K562 (cell line): ENCODE results near the gene IFITM2. TPM values are rescaled to one million over a fixed set of nuclear protein-coding genes. Genes with fewer than 3 reads are reported as not detected.

Experiments
- CHCHD3 ChIP-seq: fragments of 250-450 bp; sonication (Bioruptor Pico); IDR thresholded peaks from 2 replicates; pipeline ENCODE4 v2.1.2; 2022; ENCODE audit warnings: mild to moderate bottlenecking
- EHMT2 ChIP-seq: fragments of 450-650 bp; IDR thresholded peaks from 2 replicates; pipeline ENCODE4 v1.6.1; 2018; ENCODE audit warnings: antibody characterized with exemption
- EP400 ChIP-seq: fragments of 450-650 bp; IDR thresholded peaks from 2 replicates; pipeline ENCODE4 v1.6.1; 2017; ENCODE audit warnings: antibody characterized with exemption, mild to moderate bottlenecking, moderate library complexity
- FOXP1 ChIP-seq: sonication (generic); formaldehyde crosslinking; IDR thresholded peaks from 2 replicates; pipeline ENCODE4 v1.8.0; 2022; ENCODE audit warnings: mild to moderate bottlenecking, missing genetic modification reagents
- LARP7 ChIP-seq: fragments of 450-650 bp; IDR thresholded peaks from 2 replicates; pipeline ENCODE4 v1.6.1; 2016
- NFRKB ChIP-seq: fragments of 450-650 bp; IDR thresholded peaks from 2 replicates; pipeline ENCODE4 v1.6.1; 2016; ENCODE audit warnings: low read depth
- PCBP1 ChIP-seq: fragments of 200-400 bp; formaldehyde crosslinking; IDR thresholded peaks from 2 replicates; pipeline ENCODE4 v1.6.1; 2018; ENCODE audit warnings: mild to moderate bottlenecking, low read depth, low read length; ENCODE audit not compliant: poor library complexity, severe bottlenecking
- PTTG1 ChIP-seq: fragments of 450-650 bp; IDR thresholded peaks from 2 replicates; pipeline ENCODE4 v1.6.1; 2016; ENCODE audit warnings: low read depth, mild to moderate bottlenecking, missing genetic modification characterization, missing compliant biosample characterization
- RBM17 ChIP-seq: fragments of 200-400 bp; formaldehyde crosslinking; IDR thresholded peaks from 2 replicates; pipeline ENCODE4 v1.6.1; 2017; ENCODE audit warnings: low read depth, mild to moderate bottlenecking, low read length, borderline replicate concordance
- RBM25 ChIP-seq: fragments of 200-400 bp; formaldehyde crosslinking; IDR thresholded peaks from 2 replicates; pipeline ENCODE4 v1.6.1; 2018; ENCODE audit warnings: low read length, low read depth, moderate library complexity; ENCODE audit not compliant: severe bottlenecking
- SMARCA5 ChIP-seq: fragments of 450-650 bp; IDR thresholded peaks from 2 replicates; pipeline ENCODE4 v1.6.1; 2016
- SMARCE1 ChIP-seq: fragments of 450-650 bp; IDR thresholded peaks from 2 replicates; pipeline ENCODE4 v1.7.1; 2016; ENCODE audit warnings: mild to moderate bottlenecking
- SOX6 ChIP-seq: fragments of 450-650 bp; IDR thresholded peaks from 2 replicates; pipeline ENCODE4 v1.6.1; 2014; ENCODE audit warnings: mild to moderate bottlenecking
- SRSF1 ChIP-seq: fragments of 200-400 bp; formaldehyde crosslinking; IDR thresholded peaks from 2 replicates; pipeline ENCODE4 v1.6.1; 2017; ENCODE audit warnings: mild to moderate bottlenecking, low read depth, low read length, moderate library complexity
- TAL1 ChIP-seq: fragments of 450-650 bp; IDR thresholded peaks from 2 replicates; pipeline ENCODE4 v1.6.1; 2016; ENCODE audit warnings: mild to moderate bottlenecking
- TRIM24 ChIP-seq, 2 experiments: fragments of 450-650 bp; IDR thresholded peaks; 2 replicates each; pipeline ENCODE4 v1.6.1; 2016
- YBX1 ChIP-seq: fragments of 450-650 bp; IDR thresholded peaks from 2 replicates; pipeline ENCODE4 v1.7.1; 2016; ENCODE audit warnings: mild to moderate bottlenecking
- polyA plus RNA-seq, 8 experiments: library from polyadenylated mRNA; depleted of rRNA in 4 of 8; stranded (reverse) in 5 of 8; unstranded in 3 of 8; fragments of >200 nt; fragmentation: Nextera tagmentation in 2 of 8; fragmentation: Illumina TruSeq in 1 of 8; extraction: Ambion mirVana in 2 of 8; extraction: Trizol in 1 of 8; gene quantifications; 2 replicates each; pipeline versions ENCODE4 v1.2.1 to v1.2.3, GENCODE V29; 2011 to 2014; ENCODE audit warnings: inconsistent platforms in 1 of 8, missing spikeins in 1 of 8
- total RNA-seq, 7 experiments: library from RNA; depleted of rRNA in 6 of 7; stranded (reverse); fragments of >200 nt in 6 of 7; fragmentation: Illumina TruSeq in 2 of 7; extraction: Trizol in 2 of 7; gene quantifications; 2 replicates each; pipeline versions ENCODE4 v1.2.1 to v1.2.3, GENCODE V29; 2011 to 2021; ENCODE audit warnings: low replicate concordance in 1 of 7
- TF ChIP-seq, protein P1 (sequence below): IDR thresholded peaks from 2 replicates; pipeline ENCODE4 v1.6.1; 2016; ENCODE audit warnings: missing genetic modification characterization, missing compliant biosample characterization
- TF ChIP-seq, protein P2 (sequence below): fragments of 450-650 bp; formaldehyde crosslinking; conservative IDR thresholded peaks from 2 replicates; pipeline ENCODE4 v1.4.0; 2022; ENCODE audit warnings: mild to moderate bottlenecking, missing genetic modification characterization

Gene IFITM2
- total and polyA plus RNA-seq, 9 of the 15 experiments (the other 6 are each of a cell fraction or from before 2014, with no cell fraction given) = 52.8 to 4,872 (median 356) TPM

GRCh38 chr11:340539-341512 lies 33.2 kb downstream of the IFITM2 start (continued):
- no peak for TF ChIP-seq PCBP1
- TF ChIP-seq TAL1 = 0 out of 2 replicates have a peak, but pooled peaks have one; percentile 6
- TF ChIP-seq EHMT2 = peak; percentile 36; the same call in 1 of the 2 replicates
- TF ChIP-seq SOX6 = no peak
- no peak for TF ChIP-seq PTTG1
- TF ChIP-seq EP400 = peak; percentile 20; the same call in 1 of the 2 replicates
- TF ChIP-seq FOXP1 = no peak
- peak; percentile 26; the same call in 1 of the 2 replicates for TF ChIP-seq NFRKB
- TF ChIP-seq, protein P1, sequence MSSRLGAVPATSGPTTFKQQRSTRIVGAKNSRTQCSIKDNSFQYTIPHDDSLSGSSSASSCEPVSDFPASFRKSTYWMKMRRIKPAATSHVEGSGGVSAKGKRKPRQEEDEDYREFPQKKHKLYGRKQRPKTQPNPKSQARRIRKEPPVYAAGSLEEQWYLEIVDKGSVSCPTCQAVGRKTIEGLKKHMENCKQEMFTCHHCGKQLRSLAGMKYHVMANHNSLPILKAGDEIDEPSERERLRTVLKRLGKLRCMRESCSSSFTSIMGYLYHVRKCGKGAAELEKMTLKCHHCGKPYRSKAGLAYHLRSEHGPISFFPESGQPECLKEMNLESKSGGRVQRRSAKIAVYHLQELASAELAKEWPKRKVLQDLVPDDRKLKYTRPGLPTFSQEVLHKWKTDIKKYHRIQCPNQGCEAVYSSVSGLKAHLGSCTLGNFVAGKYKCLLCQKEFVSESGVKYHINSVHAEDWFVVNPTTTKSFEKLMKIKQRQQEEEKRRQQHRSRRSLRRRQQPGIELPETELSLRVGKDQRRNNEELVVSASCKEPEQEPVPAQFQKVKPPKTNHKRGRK (tag) = peak; percentile 100
- no peak for TF ChIP-seq SRSF1
- TF ChIP-seq CHCHD3 (CRISPR knock-in tag) = no peak
- TF ChIP-seq SMARCE1 = 0 out of 2 replicates have a peak, but pooled peaks have one; percentile 12
- peak; percentile 33 to 57; a peak in 2 of 4 replicates for TF ChIP-seq TRIM24 (IDR thresholded peaks at IDR 0.05)
- TF ChIP-seq YBX1 = no peak
- peak; percentile 72; the same call in 1 of the 2 replicates for TF ChIP-seq SMARCA5
- TF ChIP-seq LARP7 = peak; percentile 98
- 0 out of 2 replicates have a peak, but pooled peaks have one; percentile 29 for TF ChIP-seq RBM17
- TF ChIP-seq RBM25 = no peak
- TF ChIP-seq, protein P2, sequence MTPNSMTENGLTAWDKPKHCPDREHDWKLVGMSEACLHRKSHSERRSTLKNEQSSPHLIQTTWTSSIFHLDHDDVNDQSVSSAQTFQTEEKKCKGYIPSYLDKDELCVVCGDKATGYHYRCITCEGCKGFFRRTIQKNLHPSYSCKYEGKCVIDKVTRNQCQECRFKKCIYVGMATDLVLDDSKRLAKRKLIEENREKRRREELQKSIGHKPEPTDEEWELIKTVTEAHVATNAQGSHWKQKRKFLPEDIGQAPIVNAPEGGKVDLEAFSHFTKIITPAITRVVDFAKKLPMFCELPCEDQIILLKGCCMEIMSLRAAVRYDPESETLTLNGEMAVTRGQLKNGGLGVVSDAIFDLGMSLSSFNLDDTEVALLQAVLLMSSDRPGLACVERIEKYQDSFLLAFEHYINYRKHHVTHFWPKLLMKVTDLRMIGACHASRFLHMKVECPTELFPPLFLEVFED = 0 out of 2 replicates have a peak, but pooled peaks have one; percentile 26
